ENCODE data around the gene PRCD. TPM values are rescaled to one million over a fixed set of nuclear protein-coding genes. Genes with fewer than 3 reads are reported as not detected.
"Not testable (repeated sequence)": the region's sequence is repeated elsewhere in the genome, so short reads cannot be mapped to it uniquely, and the experiment has no call there.

Gene PRCD
- total RNA-seq, 1 donor from 2014 or later, result 21.4 TPM

DNA sequence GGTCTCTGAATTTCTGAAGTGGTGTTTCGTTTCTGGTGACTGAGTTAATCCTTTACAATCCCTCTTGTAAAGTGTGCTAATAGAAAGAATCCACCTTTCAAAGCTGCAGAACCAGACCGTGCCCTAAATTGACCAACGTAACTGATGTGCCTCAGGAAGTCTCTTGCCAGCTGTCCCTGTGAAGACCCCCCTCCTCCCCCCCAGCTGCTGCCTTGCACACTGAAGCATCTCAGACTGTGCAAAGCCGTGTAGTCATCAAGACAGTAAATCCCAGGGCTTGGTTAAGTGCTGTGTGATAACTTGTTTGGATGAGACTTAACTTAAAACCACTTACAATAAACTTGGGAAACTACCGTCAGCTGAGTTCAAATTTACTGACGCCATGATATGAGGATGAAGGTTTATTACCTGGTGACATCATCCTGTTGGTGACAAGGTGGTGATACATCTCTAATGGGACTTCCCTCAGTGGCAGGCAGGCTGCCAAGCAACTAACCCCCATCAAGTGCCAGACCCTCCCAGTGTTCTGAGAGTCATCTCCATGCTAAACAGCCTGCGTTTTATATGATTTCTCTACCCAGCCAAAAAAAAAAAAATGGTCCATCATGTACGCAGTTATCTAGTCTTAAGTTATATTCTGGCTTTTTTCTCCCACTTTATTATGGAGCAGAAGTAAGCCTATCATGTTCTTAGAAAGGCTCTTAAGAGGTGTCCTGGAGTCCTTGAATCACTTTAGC, 25.3 kb downstream of the PRCD start:
- H3K27ac ChIP-seq; DNase-seq (ENCODE audit: extremely low spot score in 2 of 2); H3K9me3 ChIP-seq; H3K4me3 ChIP-seq; H3K27me3 ChIP-seq; intact Hi-C loops (cut with DNase I): not testable (repeated sequence)
- Histone ChIP-seq H3K36me3 (peaks cover 0 to 19% of the 10 kb centered on the region in 2 donors), H3K4me1 (peaks cover 50% of the 10 kb centered on the region)
- peak in 1 of 2 donors; percentile 43 for TF ChIP-seq POLR2AphosphoS5 (IDR thresholded peaks at IDR 0.05; ENCODE audit: insufficient read depth in 1 of 2, low read depth in 1 of 2)

DNA sequence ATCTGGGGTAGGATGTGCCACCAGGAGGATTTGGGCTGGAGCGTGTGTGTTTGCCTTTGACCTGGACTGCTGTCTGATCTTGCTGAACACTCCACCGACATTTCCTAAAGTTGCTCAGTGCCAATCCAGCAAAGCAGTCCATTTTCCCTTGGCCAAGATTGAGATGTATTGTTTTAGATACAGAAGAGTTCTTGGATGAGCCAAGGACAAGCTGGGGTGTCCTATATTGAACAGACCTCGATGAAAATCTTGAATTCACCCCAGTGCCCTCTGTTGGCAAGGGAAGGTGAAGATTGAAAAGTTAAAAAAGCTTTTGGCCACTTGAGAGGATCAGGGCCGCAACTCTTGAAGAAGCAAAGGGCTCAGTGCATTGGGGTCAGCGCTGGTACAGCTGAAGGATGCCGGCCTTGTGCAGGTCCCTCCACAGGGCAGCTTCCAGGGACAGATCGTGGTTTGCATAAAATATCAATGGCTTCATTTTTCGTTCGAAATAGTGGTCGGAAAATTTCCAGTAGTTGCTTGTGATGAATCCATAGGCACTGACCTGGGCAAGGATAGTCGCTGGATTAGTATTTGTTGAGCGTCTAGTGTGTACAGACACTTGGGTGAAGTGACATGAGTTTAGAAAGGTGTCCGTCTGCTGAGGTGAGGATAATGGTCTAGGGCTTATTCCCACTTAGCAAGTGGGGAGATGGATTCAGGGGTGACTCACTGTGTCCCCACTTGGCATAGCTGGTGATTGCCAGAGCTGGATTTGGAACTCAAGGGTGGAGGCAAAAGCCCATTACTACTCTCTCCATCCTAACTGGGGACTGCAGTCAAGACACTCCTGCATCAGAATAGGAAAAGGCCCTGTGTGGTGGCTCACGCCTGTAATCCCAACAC, 26.1 kb downstream of the PRCD start:
- Histone ChIP-seq H3K9me3 (no peaks in the 10 kb centered on the region), H3K27me3 (no peaks in the 10 kb centered on the region), H3K27ac (no peak overlapping the region), H3K4me1 (peaks cover 42% of the 10 kb centered on the region), H3K4me3 (no peak overlapping the region), H3K36me3 (peaks cover 0 to 19% of the 10 kb centered on the region in 2 donors)
- no peak for TF ChIP-seq POLR2AphosphoS5 (IDR thresholded peaks at IDR 0.05; ENCODE audit: insufficient read depth in 1 of 2, low read depth in 1 of 2)
- TF ChIP-seq POLR2A (IDR thresholded peaks at IDR 0.05), result no peak
- TF ChIP-seq, protein P1, sequence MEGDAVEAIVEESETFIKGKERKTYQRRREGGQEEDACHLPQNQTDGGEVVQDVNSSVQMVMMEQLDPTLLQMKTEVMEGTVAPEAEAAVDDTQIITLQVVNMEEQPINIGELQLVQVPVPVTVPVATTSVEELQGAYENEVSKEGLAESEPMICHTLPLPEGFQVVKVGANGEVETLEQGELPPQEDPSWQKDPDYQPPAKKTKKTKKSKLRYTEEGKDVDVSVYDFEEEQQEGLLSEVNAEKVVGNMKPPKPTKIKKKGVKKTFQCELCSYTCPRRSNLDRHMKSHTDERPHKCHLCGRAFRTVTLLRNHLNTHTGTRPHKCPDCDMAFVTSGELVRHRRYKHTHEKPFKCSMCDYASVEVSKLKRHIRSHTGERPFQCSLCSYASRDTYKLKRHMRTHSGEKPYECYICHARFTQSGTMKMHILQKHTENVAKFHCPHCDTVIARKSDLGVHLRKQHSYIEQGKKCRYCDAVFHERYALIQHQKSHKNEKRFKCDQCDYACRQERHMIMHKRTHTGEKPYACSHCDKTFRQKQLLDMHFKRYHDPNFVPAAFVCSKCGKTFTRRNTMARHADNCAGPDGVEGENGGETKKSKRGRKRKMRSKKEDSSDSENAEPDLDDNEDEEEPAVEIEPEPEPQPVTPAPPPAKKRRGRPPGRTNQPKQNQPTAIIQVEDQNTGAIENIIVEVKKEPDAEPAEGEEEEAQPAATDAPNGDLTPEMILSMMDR (IDR thresholded peaks at IDR 0.05), result no peak
- no peak for DNase-seq (ENCODE audit: extremely low spot score in 2 of 2)
- intact Hi-C loops (cut with DNase I), result no loop called here

DNA sequence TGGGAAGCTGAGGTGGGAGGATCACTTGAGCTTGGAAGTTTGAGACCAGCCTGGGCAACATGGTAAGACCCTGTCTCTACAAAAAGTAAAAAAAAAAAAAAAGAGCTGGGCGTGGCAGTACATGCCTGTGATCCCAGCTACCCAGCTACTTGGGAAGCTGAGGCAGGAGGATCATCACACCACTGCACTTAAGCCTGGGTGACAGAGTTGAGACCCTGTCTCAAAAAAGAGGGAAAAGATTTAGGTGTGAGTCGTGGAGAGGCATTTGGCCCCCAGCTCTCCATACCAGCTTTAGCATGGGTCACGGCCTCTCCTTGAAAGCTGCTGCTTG, 26.7 kb downstream of the PRCD start:
- no peak for DNase-seq (ENCODE audit: extremely low spot score in 2 of 2)
- intact Hi-C loops (cut with DNase I), result no loop called here
- H3K27ac ChIP-seq, result no peak overlapping the region
- TF ChIP-seq POLR2A (IDR thresholded peaks at IDR 0.05), result no peak
- no peak for TF ChIP-seq POLR2AphosphoS5 (IDR thresholded peaks at IDR 0.05; ENCODE audit: insufficient read depth in 1 of 2, low read depth in 1 of 2)
- TF ChIP-seq, protein P1 (IDR thresholded peaks at IDR 0.05), result no peak
- H3K9me3 ChIP-seq, result no peaks in the 10 kb centered on the region
- H3K4me3 ChIP-seq, result no peak overlapping the region
- H3K36me3 ChIP-seq, result peaks cover 0 to 15% of the 10 kb centered on the region in 2 donors
- peaks cover 35% of the 10 kb centered on the region for H3K4me1 ChIP-seq
- H3K27me3 ChIP-seq, result no peaks in the 10 kb centered on the region

DNA sequence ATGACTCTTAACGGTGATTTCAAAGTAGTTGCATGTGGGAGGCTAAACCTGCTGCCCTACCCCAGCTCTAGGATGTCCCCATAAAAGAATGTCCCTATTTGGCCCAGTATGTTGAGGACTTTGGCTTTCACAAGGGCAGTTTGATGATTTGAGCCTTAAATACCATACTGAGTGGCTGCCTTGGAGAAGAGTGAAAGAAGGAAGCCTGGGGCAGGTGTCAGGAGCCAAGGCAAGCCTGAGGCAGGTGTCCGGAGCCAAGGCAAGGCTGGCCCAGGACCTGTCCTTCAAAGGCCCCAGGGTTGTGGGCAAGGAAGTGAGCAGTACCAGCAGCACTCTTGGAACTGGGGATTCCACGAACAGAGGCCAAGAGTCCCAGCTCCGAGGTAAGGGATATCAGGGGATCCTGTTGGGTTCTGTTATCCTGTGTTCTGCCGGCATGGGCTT, 27.2 kb downstream of the PRCD start:
- peaks cover 0 to 10% of the 10 kb centered on the region in 2 donors for H3K36me3 ChIP-seq
- intact Hi-C loops (cut with DNase I), result no loop called here
- H3K27ac ChIP-seq, result no peak overlapping the region
- no peaks in the 10 kb centered on the region for H3K27me3 ChIP-seq
- no peak for DNase-seq (ENCODE audit: extremely low spot score in 2 of 2)
- H3K4me3 ChIP-seq, result no peak overlapping the region
- H3K4me1 ChIP-seq, result peaks cover 31% of the 10 kb centered on the region
- no peak for TF ChIP-seq POLR2AphosphoS5 (IDR thresholded peaks at IDR 0.05; ENCODE audit: insufficient read depth in 1 of 2, low read depth in 1 of 2)
- TF ChIP-seq, protein P1 (IDR thresholded peaks at IDR 0.05), result no peak
- no peak for TF ChIP-seq POLR2A (IDR thresholded peaks at IDR 0.05)
- no peaks in the 10 kb centered on the region for H3K9me3 ChIP-seq

DNA sequence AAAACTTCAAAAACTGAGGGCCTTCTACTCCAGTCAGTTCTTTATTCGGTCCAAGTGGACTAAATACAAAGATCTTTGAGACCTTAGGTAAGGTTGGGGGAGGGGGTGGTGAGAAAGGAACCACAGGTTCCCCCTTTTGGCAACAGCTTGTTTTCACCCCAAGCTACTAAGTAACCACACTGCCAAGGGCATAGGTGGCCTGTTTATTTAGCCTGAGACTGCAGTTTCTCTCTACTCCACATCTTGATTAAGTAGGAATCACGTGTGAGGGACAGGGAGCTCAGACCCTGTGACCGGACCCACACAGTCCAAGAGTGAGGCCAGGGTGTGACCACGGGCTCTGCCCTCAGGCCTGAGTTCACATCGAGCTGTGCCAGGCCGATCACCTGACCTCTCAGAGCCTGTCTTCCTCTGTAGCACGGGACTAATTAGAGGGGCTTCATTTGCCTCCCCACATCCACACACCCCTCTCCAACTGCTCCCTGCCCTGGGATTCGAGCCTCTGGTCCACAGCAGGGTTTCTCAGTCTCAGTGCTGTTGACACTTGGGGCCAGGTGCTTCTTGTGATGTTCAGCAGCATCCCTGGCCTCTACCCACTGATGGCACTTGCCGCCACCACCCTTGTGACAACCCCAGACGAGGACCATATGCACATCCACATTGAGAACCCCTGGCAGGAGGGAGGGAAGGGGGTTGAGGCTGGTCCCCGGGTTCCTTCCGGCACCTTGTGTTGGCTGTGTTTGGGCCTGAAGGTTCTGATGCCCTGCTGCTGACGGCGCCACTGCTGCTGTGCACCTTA, 28.0 kb downstream of the PRCD start:
- Histone ChIP-seq H3K4me1 (peaks cover 23% of the 10 kb centered on the region), H3K9me3 (no peaks in the 10 kb centered on the region), H3K36me3 (peaks cover 0 to 10% of the 10 kb centered on the region in 2 donors), H3K4me3 (no peak overlapping the region), H3K27ac (no peak overlapping the region), H3K27me3 (no peaks in the 10 kb centered on the region)
- TF ChIP-seq, protein P1 (IDR thresholded peaks at IDR 0.05), result no peak
- TF ChIP-seq POLR2AphosphoS5 (IDR thresholded peaks at IDR 0.05; ENCODE audit: insufficient read depth in 1 of 2, low read depth in 1 of 2) (no peak), POLR2A (IDR thresholded peaks at IDR 0.05) (no peak)
- DNase-seq (ENCODE audit: extremely low spot score in 2 of 2), result no peak
- intact Hi-C loops (cut with DNase I), result no loop called here

All from vagina (tissue), 2 donors.